Glutamatergic neuron (in vitro differentiated cells): Measurements from ENCODE around the gene ASPSCR1. TPM values are rescaled to one million over a fixed set of nuclear protein-coding genes. Genes with fewer than 3 reads are reported as not detected.

Experiments used
- DNase-seq: peaks from one replicate; pipeline ENCODE4 v3.0.0; 2022
- H3K27ac Mint-ChIP-seq: one replicate; pipeline ENCODE4 v1.8.0; 2020; ENCODE audit warnings: mild to moderate bottlenecking, mixed read lengths, inconsistent platforms; ENCODE audit not compliant: unreplicated experiment
- H3K27me3 Mint-ChIP-seq: one replicate; pipeline ENCODE4 v1.8.0; 2020; ENCODE audit warnings: mild to moderate bottlenecking, moderate library complexity, mixed read lengths, inconsistent platforms; ENCODE audit not compliant: unreplicated experiment
- H3K36me3 Mint-ChIP-seq: one replicate; pipeline ENCODE4 v1.8.0; 2020; ENCODE audit warnings: mild to moderate bottlenecking, mixed read lengths, inconsistent platforms; ENCODE audit not compliant: unreplicated experiment
- H3K4me1 Mint-ChIP-seq: one replicate; pipeline ENCODE4 v1.8.0; 2020; ENCODE audit warnings: mild to moderate bottlenecking, low read depth, mixed read lengths, inconsistent platforms; ENCODE audit not compliant: unreplicated experiment
- H3K4me3 Mint-ChIP-seq: one replicate; pipeline ENCODE4 v1.8.0; 2020; ENCODE audit warnings: mild to moderate bottlenecking, mixed read lengths, inconsistent platforms; ENCODE audit not compliant: unreplicated experiment
- H3K9me3 Mint-ChIP-seq: one replicate; pipeline ENCODE4 v1.8.0; 2020; ENCODE audit warnings: mild to moderate bottlenecking, moderate library complexity, mixed read lengths, inconsistent platforms; ENCODE audit not compliant: unreplicated experiment
- CTCF ChIP-seq: fragments of 200-600 bp; sonication (generic); IDR thresholded peaks from one replicate; pipeline ENCODE4 v1.5.0; 2021; ENCODE audit not compliant: partially characterized antibody, unreplicated experiment
- total RNA-seq: library from RNA; stranded (reverse); fragmentation: NEBNext Ultra II Directional; extraction: Animal tissue kit (Norgen Biotek cat#: 25700); gene quantifications from one replicate; pipeline ENCODE4 v1.2.1, GENCODE V29; 2021; ENCODE audit not compliant: unreplicated experiment

ASPSCR1 gene
- total RNA-seq, 1 donor from 2014 or later, result 51.7 TPM

GRCh38 chr17:81996232-81996756, 18.9 kb downstream of the ASPSCR1 start:
- no peak for TF ChIP-seq CTCF
- DNase-seq, result no peak
- H3K4me1 Mint-ChIP-seq, result peaks cover 16% of the 10 kb centered on the region
- no peak overlapping the region for H3K27ac Mint-ChIP-seq
- H3K9me3 Mint-ChIP-seq, result peaks cover 5% of the 10 kb centered on the region
- no peaks in the 10 kb centered on the region for H3K36me3 Mint-ChIP-seq
- H3K27me3 Mint-ChIP-seq, result peaks cover 2% of the 10 kb centered on the region
- no peak overlapping the region for H3K4me3 Mint-ChIP-seq

DNA sequence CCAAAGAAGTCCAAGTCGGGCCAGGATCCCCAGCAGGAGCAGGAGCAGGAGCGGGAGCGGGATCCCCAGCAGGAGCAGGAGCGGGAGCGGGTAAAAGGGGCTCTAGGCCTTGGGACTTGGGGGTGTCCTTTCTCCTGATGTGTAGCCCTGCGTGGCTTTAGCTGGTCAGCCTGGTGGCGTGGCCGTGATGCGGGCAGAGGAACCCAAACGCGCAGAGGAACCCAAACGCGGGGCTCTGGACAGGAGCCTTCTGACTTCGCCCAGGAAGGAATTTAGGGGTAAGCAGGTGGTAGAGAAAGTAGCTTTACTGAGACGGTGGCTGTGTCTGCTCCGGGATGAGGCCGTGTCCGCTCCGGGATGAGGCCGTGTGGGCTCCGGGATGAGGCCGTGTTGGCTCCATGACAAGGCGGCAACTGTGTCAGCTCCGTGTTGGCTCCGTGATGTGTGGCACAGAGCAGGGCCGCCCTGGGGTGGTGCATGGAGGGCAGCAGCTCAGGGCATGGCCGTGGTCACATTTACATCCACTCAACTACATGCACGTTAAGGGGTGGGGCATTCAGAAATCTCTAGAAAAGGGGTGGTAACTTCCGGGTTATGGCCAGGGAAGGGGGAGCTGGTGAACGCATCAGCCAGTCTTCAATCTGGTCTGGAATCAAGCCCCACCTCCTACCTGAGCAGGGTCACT, 19.5 kb downstream of the ASPSCR1 start:
- no peak overlapping the region for H3K4me3 Mint-ChIP-seq
- peaks cover 2% of the 10 kb centered on the region for H3K27me3 Mint-ChIP-seq
- peaks cover 17% of the 10 kb centered on the region for H3K4me1 Mint-ChIP-seq
- no peak overlapping the region for H3K27ac Mint-ChIP-seq
- H3K9me3 Mint-ChIP-seq, result peaks cover 5% of the 10 kb centered on the region
- DNase-seq, result no peak
- no peak for TF ChIP-seq CTCF
- no peaks in the 10 kb centered on the region for H3K36me3 Mint-ChIP-seq

DNA sequence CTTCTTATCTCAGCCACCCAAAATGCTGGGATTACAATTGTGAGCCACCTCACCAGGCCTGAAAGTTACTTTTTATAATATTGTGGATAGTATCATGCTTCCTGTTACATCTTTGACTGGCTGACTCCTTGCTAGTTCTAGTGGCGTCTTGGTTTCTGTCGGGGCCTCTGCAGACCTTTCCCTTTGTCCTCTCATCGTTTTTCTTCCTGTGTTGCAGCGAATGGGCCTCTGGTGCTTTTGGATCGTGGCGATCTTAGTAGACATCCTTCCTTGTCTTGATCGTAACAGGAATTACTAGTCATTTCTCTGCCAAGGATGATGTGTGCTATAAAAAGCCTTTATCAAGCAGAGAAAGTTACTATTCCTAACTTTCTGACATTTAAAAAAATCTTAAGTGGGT, 20.8 kb downstream of the ASPSCR1 start:
- Mint-ChIP-seq H3K4me3 (no peak overlapping the region), H3K27ac (no peak overlapping the region), H3K9me3 (peaks cover 3% of the 10 kb centered on the region), H3K27me3 (peaks cover 2% of the 10 kb centered on the region), H3K36me3 (no peaks in the 10 kb centered on the region), H3K4me1 (peaks cover 15% of the 10 kb centered on the region)
- TF ChIP-seq CTCF, result no peak
- DNase-seq, result no peak

GRCh38 chr17:81998691-81999438, 21.4 kb downstream of the ASPSCR1 start:
- H3K27ac Mint-ChIP-seq, result no peak overlapping the region
- H3K4me1 Mint-ChIP-seq, result peaks cover 10% of the 10 kb centered on the region
- no peaks in the 10 kb centered on the region for H3K36me3 Mint-ChIP-seq
- no peak for TF ChIP-seq CTCF
- peaks cover 2% of the 10 kb centered on the region for H3K27me3 Mint-ChIP-seq
- no peak for DNase-seq
- H3K4me3 Mint-ChIP-seq, result no peak overlapping the region
- no peaks in the 10 kb centered on the region for H3K9me3 Mint-ChIP-seq

DNA sequence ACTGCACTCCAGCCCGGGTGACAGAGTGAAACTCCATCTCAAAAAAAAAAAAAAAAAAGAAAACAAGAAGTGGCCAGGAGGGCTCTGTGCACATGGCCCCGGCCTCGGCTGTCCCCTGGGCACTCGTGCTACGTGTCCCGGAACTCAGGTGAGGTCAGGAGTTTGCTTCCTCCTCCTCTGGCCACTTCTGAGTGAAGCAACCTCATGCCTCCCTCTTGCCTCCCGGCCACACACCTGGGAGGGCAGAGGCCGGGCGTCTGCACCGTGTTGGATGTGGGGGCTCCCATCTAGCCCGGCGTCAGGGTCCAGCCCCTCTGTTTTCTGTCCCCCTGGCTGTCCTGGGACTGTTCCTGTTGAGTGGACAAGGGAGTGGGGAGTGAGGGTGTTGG, 22.2 kb downstream of the ASPSCR1 start:
- Mint-ChIP-seq H3K4me1 (peaks cover 8% of the 10 kb centered on the region), H3K9me3 (no peaks in the 10 kb centered on the region), H3K4me3 (no peak overlapping the region), H3K36me3 (no peaks in the 10 kb centered on the region), H3K27ac (no peak overlapping the region), H3K27me3 (peaks cover 2% of the 10 kb centered on the region)
- no peak for TF ChIP-seq CTCF
- DNase-seq, result no peak
